GM23338 (cell line): Measurements from ENCODE around the gene PIGN. TPM values are rescaled to one million over a fixed set of nuclear protein-coding genes. Genes with fewer than 3 reads are reported as not detected.
A peak's percentile ranks its signal among the peaks of the same experiment; 100 is the strongest.

ENCODE experiments used
- ATAC-seq: fragments of 200-7000 bp; cut with Tn5 transposase; 3 replicates; pipeline ENCODE4 v1.9.1; 2020
- DNase-seq: peaks from one replicate; pipeline ENCODE4 v3.0.0-alpha.2; 2015; ENCODE audit warnings: low spot score
- H2AFZ ChIP-seq: fragments of 200-600 bp; sonication (generic); 2 replicates; pipeline ENCODE4 v1.8.0; 2016; ENCODE audit warnings: antibody characterized with exemption, mild to moderate bottlenecking, moderate library complexity
- H3F3A ChIP-seq: fragments of 200-600 bp; sonication (generic); replicated peaks from 2 replicates; pipeline ENCODE4 v1.8.0; 2017; ENCODE audit warnings: antibody characterized with exemption, mixed run types, low read depth
- H3K27ac ChIP-seq: fragments of 200-600 bp; sonication (generic); 2 replicates; pipeline ENCODE4 v1.6.1; 2016; ENCODE audit warnings: low read depth
- H3K27me3 ChIP-seq: fragments of 200-600 bp; sonication (generic); 2 replicates; pipeline ENCODE4 v1.8.0; 2016; ENCODE audit warnings: mild to moderate bottlenecking, mixed run types, moderate library complexity; ENCODE audit not compliant: insufficient read depth
- H3K36me3 ChIP-seq: fragments of 200-600 bp; sonication (generic); 2 replicates; pipeline ENCODE4 v1.8.0; 2016; ENCODE audit warnings: mild to moderate bottlenecking; ENCODE audit not compliant: insufficient read depth
- H3K4me1 ChIP-seq: fragments of 200-600 bp; sonication (generic); 2 replicates; pipeline ENCODE4 v1.8.0; 2016; ENCODE audit warnings: mild to moderate bottlenecking, moderate library complexity; ENCODE audit not compliant: insufficient read depth
- H3K4me2 ChIP-seq: fragments of 200-600 bp; sonication (generic); 2 replicates; pipeline ENCODE4 v1.7.1; 2017; ENCODE audit warnings: mixed run types
- H3K4me3 ChIP-seq: fragments of 200-600 bp; sonication (generic); 2 replicates; pipeline ENCODE4 v1.6.1; 2016; ENCODE audit warnings: mixed run types
- H3K79me2 ChIP-seq: fragments of 200-600 bp; sonication (generic); replicated peaks from 2 replicates; pipeline ENCODE4 v1.8.0; 2017; ENCODE audit warnings: mild to moderate bottlenecking; ENCODE audit not compliant: insufficient read depth
- H3K9me2 ChIP-seq: fragments of 200-600 bp; sonication (generic); 2 replicates; pipeline ENCODE4 v1.8.0; 2017; ENCODE audit not compliant: insufficient read depth
- H4K20me1 ChIP-seq: fragments of 200-600 bp; sonication (generic); replicated peaks from 2 replicates; pipeline ENCODE4 v1.8.0; 2017; ENCODE audit warnings: mild to moderate bottlenecking; ENCODE audit not compliant: insufficient read depth
- H3K27ac Mint-ChIP-seq: 2 replicates; pipeline ENCODE4 v1.8.0; 2020; ENCODE audit warnings: inconsistent platforms, mild to moderate bottlenecking, moderate library complexity, mixed read lengths
- H3K27me3 Mint-ChIP-seq: 3 replicates; pipeline ENCODE4 v1.8.0; 2022; ENCODE audit warnings: low read depth, mild to moderate bottlenecking, moderate library complexity, mixed read lengths, inconsistent platforms; ENCODE audit not compliant: insufficient read depth, poor library complexity
- H3K36me3 Mint-ChIP-seq: 3 replicates; pipeline ENCODE4 v1.8.0; 2021; ENCODE audit warnings: low read depth, mild to moderate bottlenecking, inconsistent platforms, moderate library complexity, mixed read lengths
- H3K4me1 Mint-ChIP-seq: 3 replicates; pipeline ENCODE4 v1.8.0; 2020; ENCODE audit warnings: mild to moderate bottlenecking, inconsistent platforms, mixed read lengths
- H3K4me3 Mint-ChIP-seq: 3 replicates; pipeline ENCODE4 v1.8.0; 2021; ENCODE audit warnings: moderate library complexity, mild to moderate bottlenecking, inconsistent platforms, mixed read lengths
- H3K9me3 Mint-ChIP-seq: 3 replicates; pipeline ENCODE4 v1.8.0; 2020; ENCODE audit warnings: moderate library complexity, mild to moderate bottlenecking, inconsistent platforms, mixed read lengths
- CREB1 ChIP-seq: fragments of 250-450 bp; sonication (Bioruptor Pico); IDR thresholded peaks from 2 replicates; pipeline ENCODE4 v1.5.0; 2020; ENCODE audit warnings: low read depth, mild to moderate bottlenecking, moderate library complexity
- EZH2phosphoT487 ChIP-seq: fragments of 200-600 bp; sonication (generic); IDR thresholded peaks from one replicate; pipeline ENCODE4 v1.8.1; 2018; ENCODE audit warnings: antibody characterized with exemption; ENCODE audit not compliant: unreplicated experiment
- NANOG ChIP-seq: IDR thresholded peaks from 2 replicates; pipeline ENCODE4 v1.6.1; 2016; ENCODE audit warnings: antibody characterized with exemption, borderline replicate concordance
- POLR2AphosphoS5 ChIP-seq: IDR thresholded peaks from 2 replicates; pipeline ENCODE4 v1.6.1; 2016; ENCODE audit warnings: antibody characterized with exemption, low read depth
- STAT1 ChIP-seq: IDR thresholded peaks from one replicate; pipeline ENCODE4 v1.6.1; 2016; ENCODE audit warnings: antibody characterized with exemption; ENCODE audit not compliant: unreplicated experiment
- ZNF114 ChIP-seq: fragments of 250-450 bp; sonication (Bioruptor Pico); IDR thresholded peaks from 2 replicates; pipeline ENCODE4 v1.5.0; 2020; ENCODE audit warnings: mild to moderate bottlenecking, moderate library complexity
- ZNF331 ChIP-seq: fragments of 250-450 bp; sonication (Bioruptor Pico); IDR thresholded peaks from 2 replicates; pipeline ENCODE4 v1.5.0; 2020; ENCODE audit warnings: low read depth, mild to moderate bottlenecking, moderate library complexity
- polyA plus RNA-seq: library from polyadenylated mRNA; unstranded; fragments of >200 nt; fragmentation: Nextera tagmentation; extraction: Ambion mirVana; gene quantifications from 2 replicates; pipeline ENCODE4 v1.2.1, GENCODE V29; 2016
- total RNA-seq: library from RNA; depleted of rRNA; stranded (reverse); fragments of >200 nt; shearing (Covaris generic); gene quantifications from 2 replicates; pipeline ENCODE4 v1.2.3, GENCODE V29; 2014
- TF ChIP-seq, protein P1 (sequence below): IDR thresholded peaks from 2 replicates; pipeline ENCODE4 v1.6.1; 2016; ENCODE audit warnings: antibody characterized with exemption
- TF ChIP-seq, protein P2 (sequence below): fragments of 250-450 bp; sonication (Bioruptor Pico); IDR thresholded peaks from 2 replicates; pipeline ENCODE4 v1.5.0; 2020; ENCODE audit warnings: mild to moderate bottlenecking, moderate library complexity

Gene PIGN
- total and polyA plus RNA-seq, 2 experiments from 2014 or later, result 9.4 to 33.0 TPM

DNA sequence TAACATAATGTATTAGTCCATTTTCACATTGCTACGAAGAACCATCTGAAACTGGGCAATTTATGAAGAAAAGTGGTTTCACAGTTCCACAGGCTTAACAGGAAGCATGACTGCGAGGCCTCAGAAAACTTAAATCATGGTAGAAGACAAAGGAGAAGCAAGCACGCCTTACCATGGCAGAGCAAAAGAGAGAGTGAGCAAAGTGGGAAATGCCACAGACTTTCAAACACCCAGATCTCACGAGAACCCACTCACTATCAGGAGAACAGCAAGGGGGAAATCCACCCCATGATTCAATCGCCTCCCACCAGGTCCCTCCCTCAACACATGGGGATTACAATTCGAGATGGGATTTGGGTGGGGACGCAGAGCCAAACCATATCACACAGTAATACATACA, 22.5 kb downstream of the PIGN start (continued):
- TF ChIP-seq STAT1 (no peak), POLR2AphosphoS5 (no peak), NANOG (no peak), ZNF114 (no peak), ZNF331 (CRISPR knock-in tag) (no peak)
- TF ChIP-seq, protein P1, sequence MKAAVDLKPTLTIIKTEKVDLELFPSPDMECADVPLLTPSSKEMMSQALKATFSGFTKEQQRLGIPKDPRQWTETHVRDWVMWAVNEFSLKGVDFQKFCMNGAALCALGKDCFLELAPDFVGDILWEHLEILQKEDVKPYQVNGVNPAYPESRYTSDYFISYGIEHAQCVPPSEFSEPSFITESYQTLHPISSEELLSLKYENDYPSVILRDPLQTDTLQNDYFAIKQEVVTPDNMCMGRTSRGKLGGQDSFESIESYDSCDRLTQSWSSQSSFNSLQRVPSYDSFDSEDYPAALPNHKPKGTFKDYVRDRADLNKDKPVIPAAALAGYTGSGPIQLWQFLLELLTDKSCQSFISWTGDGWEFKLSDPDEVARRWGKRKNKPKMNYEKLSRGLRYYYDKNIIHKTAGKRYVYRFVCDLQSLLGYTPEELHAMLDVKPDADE, result no peak
- TF ChIP-seq, protein P2, sequence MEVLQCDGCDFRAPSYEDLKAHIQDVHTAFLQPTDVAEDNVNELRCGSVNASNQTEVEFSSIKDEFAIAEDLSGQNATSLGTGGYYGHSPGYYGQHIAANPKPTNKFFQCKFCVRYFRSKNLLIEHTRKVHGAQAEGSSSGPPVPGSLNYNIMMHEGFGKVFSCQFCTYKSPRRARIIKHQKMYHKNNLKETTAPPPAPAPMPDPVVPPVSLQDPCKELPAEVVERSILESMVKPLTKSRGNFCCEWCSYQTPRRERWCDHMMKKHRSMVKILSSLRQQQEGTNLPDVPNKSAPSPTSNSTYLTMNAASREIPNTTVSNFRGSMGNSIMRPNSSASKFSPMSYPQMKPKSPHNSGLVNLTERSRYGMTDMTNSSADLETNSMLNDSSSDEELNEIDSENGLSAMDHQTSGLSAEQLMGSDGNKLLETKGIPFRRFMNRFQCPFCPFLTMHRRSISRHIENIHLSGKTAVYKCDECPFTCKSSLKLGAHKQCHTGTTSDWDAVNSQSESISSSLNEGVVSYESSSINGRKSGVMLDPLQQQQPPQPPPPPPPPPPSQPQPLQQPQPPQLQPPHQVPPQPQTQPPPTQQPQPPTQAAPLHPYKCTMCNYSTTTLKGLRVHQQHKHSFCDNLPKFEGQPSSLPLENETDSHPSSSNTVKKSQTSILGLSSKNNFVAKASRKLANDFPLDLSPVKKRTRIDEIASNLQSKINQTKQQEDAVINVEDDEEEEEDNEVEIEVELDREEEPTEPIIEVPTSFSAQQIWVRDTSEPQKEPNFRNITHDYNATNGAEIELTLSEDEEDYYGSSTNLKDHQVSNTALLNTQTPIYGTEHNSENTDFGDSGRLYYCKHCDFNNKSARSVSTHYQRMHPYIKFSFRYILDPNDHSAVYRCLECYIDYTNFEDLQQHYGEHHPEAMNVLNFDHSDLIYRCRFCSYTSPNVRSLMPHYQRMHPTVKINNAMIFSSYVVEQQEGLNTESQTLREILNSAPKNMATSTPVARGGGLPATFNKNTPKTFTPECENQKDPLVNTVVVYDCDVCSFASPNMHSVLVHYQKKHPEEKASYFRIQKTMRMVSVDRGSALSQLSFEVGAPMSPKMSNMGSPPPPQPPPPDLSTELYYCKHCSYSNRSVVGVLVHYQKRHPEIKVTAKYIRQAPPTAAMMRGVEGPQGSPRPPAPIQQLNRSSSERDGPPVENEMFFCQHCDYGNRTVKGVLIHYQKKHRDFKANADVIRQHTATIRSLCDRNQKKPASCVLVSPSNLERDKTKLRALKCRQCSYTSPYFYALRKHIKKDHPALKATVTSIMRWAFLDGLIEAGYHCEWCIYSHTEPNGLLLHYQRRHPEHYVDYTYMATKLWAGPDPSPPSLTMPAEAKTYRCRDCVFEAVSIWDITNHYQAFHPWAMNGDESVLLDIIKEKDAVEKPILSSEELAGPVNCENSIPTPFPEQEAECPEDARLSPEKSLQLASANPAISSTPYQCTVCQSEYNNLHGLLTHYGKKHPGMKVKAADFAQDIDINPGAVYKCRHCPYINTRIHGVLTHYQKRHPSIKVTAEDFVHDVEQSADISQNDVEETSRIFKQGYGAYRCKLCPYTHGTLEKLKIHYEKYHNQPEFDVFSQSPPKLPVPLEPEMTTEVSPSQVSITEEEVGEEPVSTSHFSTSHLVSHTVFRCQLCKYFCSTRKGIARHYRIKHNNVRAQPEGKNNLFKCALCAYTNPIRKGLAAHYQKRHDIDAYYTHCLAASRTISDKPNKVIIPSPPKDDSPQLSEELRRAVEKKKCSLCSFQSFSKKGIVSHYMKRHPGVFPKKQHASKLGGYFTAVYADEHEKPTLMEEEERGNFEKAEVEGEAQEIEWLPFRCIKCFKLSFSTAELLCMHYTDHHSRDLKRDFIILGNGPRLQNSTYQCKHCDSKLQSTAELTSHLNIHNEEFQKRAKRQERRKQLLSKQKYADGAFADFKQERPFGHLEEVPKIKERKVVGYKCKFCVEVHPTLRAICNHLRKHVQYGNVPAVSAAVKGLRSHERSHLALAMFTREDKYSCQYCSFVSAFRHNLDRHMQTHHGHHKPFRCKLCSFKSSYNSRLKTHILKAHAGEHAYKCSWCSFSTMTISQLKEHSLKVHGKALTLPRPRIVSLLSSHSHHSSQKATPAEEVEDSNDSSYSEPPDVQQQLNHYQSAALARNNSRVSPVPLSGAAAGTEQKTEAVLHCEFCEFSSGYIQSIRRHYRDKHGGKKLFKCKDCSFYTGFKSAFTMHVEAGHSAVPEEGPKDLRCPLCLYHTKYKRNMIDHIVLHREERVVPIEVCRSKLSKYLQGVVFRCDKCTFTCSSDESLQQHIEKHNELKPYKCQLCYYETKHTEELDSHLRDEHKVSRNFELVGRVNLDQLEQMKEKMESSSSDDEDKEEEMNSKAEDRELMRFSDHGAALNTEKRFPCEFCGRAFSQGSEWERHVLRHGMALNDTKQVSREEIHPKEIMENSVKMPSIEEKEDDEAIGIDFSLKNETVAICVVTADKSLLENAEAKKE (CRISPR knock-in tag), result no peak

DNA sequence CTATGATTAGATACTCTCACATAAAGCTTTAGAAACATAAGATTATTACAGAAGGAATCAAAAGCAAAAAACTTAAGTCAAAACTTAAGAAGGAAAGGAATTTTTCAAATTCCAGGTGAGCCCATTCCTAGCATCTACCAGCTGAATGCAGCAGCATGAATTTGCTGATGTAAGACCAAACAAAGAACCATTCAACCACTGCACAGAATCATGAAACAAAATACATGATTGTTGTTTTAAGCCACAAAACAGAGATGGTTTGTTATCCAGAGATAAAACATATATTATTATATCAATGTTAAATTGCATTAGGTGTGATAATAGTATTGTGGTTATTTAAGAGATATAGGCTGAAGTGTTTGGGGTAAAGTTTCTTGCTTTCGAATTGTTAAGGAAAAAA, 29.0 kb downstream of the PIGN start:
- DNase-seq, result peak; percentile 26
- H3K4me3 Mint-ChIP-seq, result no peak overlapping the region
- no peak overlapping the region for H3K4me2 ChIP-seq
- H3K27ac ChIP-seq, result no peak overlapping the region
- ATAC-seq, result no peak
- H3K9me2 ChIP-seq, result no peaks in the 10 kb centered on the region
- H3K36me3 ChIP-seq, result no peaks in the 10 kb centered on the region
- peaks cover 2% of the 10 kb centered on the region for H3K27me3 Mint-ChIP-seq
- peak overlapping the region; percentile 87 for H3K27ac Mint-ChIP-seq
- H2AFZ ChIP-seq, result no peak overlapping the region
- no peaks in the 10 kb centered on the region; the same call in 2 of the 3 replicates for H3K9me3 Mint-ChIP-seq
- H3K27me3 ChIP-seq, result no peaks in the 10 kb centered on the region
- no peaks in the 10 kb centered on the region for H4K20me1 ChIP-seq
- H3K4me3 ChIP-seq, result no peak overlapping the region
- no peaks in the 10 kb centered on the region for H3K4me1 ChIP-seq
- H3K36me3 Mint-ChIP-seq, result no peaks in the 10 kb centered on the region
- H3K79me2 ChIP-seq, result no peaks in the 10 kb centered on the region
- TF ChIP-seq POLR2AphosphoS5, result no peak
- TF ChIP-seq ZNF331 (CRISPR knock-in tag), result no peak
- TF ChIP-seq, protein P2 (CRISPR knock-in tag), result no peak
- TF ChIP-seq CREB1, result no peak
- no peak for TF ChIP-seq EZH2phosphoT487
- H3K4me1 Mint-ChIP-seq, result peaks cover 4% of the 10 kb centered on the region
- no peaks in the 10 kb centered on the region for H3F3A ChIP-seq
